Keratinocyte (primary cell): ENCODE measurements around the gene YWHAQ.
"Not testable (repeated sequence)": the region's sequence is repeated elsewhere in the genome, so short reads cannot be mapped to it uniquely, and the experiment has no call there.

Source experiments
- CTCF ChIP-seq, 3 experiments: IDR thresholded peaks in 1 of 3; conservative IDR thresholded peaks in 1 of 3; optimal IDR thresholded peaks in 1 of 3; 2 replicates in 2 of 3; 3 replicates in 1 of 3; pipeline versions ENCODE3 to v1.5.1; 2011; ENCODE audit warnings: low read length in 3 of 3, mild to moderate bottlenecking in 3 of 3, moderate library complexity in 2 of 3, control low read depth in 1 of 3, inconsistent platforms in 1 of 3; ENCODE audit not compliant: insufficient read depth in 2 of 3; ENCODE audit errors: extremely low read depth in 1 of 3
- EZH2 ChIP-seq: IDR thresholded peaks from one replicate; pipeline ENCODE4 v1.6.1; 2012; ENCODE audit warnings: inconsistent platforms, mild to moderate bottlenecking, low read length, moderate library complexity

DNA sequence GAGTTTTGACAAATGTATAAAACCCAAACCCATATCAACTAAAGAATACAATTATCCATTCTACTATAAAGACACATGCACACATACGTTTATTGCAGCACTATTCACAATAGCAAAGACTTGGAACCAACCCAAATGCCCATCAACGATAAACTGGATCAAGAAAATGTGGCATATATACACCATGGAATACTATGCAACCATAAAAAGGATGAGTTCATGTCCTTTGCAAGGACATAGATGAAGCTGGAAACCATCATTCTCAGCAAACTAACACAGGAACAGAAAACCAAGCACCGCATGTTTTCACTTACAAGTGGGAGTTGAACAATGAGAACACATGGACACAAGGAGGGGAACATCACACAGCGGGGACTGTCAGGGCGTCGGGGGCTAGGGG is 9.1 kb downstream of the YWHAQ start:
- TF ChIP-seq CTCF (optimal IDR thresholded peaks at IDR 0.05 in 1 of 3, IDR thresholded peaks at IDR 0.05 in 1 of 3, conservative IDR thresholded peaks at IDR 0.05 in 1 of 3; ENCODE audit: extremely low read depth in 1 of 3, insufficient read depth in 2 of 3, low read length in 3 of 3); EZH2: not testable (repeated sequence)
